ENCODE results near the gene CNTN2.

GRCh38 chr1:204997591-204998355 is 45.2 kb upstream of the CNTN2 start:
- TF ChIP-seq CTCF (IDR thresholded peaks at IDR 0.05 in 8 of 11, conservative IDR thresholded peaks at IDR 0.05 in 3 of 11) (no peak), POLR2AphosphoS5 (IDR thresholded peaks at IDR 0.05) (peak in 1 of 3 donors; percentile 57)

Data from spleen (tissue), 7 donors.